HCEC 1CT (cell line): Measurements from ENCODE around the gene TMEM114.
"Not testable (repeated sequence)": the region's sequence is repeated elsewhere in the genome, so short reads cannot be mapped to it uniquely, and the experiment has no call there.

Experiments used
- DNase-seq: peaks from one replicate; pipeline ENCODE4 v3.0.0-alpha.2; 2017

The TMEM114 gene

GRCh38 chr16:8572919-8573724, 17.2 kb downstream of the TMEM114 start:
- peak; percentile 68 for DNase-seq

GRCh38 chr16:8572063-8572918, 18.0 kb downstream of the TMEM114 start:
- no peak for DNase-seq

DNA sequence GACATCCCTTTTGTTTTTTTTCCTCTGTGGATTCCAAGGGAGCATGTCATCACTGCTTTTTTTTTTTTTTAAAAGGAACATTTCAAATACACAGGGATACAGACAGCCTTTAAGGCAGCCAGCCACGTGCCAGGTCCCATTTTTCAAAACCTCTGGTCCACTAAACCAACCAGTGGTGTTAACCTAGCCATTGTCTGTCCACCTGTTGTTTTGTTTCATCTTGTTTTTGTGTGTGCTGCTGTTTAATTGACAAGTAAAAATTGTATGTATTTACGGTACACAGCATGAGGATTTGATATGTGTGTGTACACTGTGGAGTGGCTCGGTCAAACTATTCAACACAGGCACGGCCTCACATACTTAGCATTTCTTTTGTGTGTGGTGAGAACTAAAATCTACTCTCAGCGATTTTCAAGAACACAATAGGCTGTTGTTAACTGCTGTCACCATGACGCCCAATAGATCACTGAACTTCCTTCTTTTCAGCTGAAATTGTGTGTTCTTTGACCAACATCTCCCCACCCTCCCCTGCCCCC, 19.2 kb downstream of the TMEM114 start:
- peak; percentile 14 for DNase-seq

DNA sequence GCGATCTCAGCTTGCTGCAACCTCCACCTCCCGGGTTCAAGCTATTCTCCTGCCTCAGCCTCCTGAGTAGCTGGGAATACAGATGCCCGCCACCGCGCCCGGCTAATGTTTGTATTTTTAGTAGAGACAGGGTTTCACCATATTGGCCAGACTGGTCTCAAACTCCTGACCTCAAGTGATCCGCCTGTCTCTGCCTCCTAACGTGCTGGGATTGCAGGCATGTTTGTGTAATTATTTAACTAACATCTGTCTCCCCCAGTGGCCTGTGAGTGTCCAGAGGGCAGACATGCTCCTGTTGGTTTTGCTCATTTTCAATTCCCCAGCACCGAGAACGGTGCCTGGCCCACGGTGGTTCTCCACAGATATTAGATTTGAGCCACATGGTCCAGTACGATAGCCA, 19.9 kb downstream of the TMEM114 start:
- not testable (repeated sequence) for DNase-seq

DNA sequence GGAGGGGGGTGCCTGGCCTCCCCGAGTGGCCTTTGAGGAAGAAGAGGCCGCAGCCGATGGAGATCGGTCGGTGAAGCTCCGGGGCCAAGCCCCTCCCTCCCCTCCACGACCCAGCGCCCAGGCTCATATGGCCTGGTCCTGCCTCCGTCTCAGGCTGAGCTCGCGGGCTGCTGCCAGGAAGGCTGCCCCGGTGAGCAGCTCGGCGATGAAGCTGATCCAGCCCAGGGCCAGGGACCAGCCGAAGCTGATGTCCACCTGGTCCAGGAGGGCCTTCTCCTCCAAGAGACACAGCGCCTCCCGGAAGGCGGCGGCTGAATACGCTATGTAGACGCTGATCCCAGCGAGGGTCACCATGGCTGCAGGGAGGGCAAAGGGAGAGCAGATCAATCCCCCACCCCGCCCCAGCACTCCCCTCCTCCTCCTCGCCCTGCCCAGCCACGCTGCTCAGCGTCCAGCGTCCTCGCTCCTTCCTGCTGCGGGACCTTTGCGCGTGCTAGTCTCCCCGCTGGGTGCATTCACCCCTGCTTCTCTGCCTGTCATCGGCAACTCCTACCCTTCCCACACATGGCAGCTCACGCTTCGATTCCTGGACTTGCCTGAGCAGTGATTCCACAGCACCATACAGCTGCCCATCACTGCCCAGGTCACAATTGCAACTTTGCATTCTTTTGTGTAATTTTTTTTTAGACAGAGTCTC, 20.5 kb downstream of the TMEM114 start:
- DNase-seq, result no peak

DNA sequence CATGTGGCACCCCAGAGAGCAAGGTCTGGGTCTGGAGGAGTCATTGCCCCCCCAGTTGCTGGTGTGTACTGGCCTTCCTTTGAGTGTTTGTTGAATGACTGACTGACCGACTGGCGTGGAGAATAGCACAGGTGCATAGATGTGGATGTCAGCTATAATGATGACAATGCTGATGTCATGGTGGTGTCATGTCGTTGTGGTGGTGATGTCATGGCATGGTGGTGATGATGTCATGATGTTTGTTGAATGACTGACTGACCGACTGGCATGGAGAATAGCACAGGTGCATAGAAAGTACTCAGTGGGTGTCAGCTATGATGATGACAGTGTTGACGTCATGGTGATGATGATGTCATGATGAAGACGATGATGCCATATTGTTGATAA, 22.1 kb downstream of the TMEM114 start:
- DNase-seq, result no peak

- peak; percentile 88 for DNase-seq
These were observed 22.7 kb downstream of the TMEM114 start for GRCh38 chr16:8567355-8568230.

- no peak for DNase-seq
These were observed 24.8 kb downstream of the TMEM114 start for GRCh38 chr16:8565498-8565897.

- no peak for DNase-seq
These were observed 25.4 kb downstream of the TMEM114 start for GRCh38 chr16:8564934-8565345.

- not testable (repeated sequence) for DNase-seq
These were observed 26.3 kb downstream of the TMEM114 start for GRCh38 chr16:8563944-8564540.

GRCh38 chr16:8561496-8561895, 28.8 kb downstream of the TMEM114 start:
- no peak for DNase-seq

- no peak for DNase-seq
These were observed 34.9 kb downstream of the TMEM114 start for GRCh38 chr16:8555400-8555799.

DNA sequence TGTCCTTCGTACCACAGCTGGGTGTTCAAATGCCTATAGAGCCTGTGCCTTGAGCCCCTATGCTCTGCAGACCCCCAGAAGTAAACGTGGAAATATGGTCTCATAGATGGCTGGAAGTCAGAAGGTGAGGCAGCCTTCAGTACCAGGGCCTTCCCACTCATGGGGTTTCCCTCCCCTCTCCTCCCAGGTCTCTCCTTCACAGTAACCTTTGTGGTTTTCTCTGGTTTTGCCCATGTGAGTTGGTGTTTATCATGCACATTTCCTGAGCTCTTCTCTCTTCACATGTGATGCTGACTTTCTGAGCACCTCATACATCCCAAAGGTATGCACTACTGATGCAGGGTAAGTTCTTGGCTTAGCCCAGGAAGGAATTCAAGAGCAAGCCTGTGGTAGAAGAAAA, 35.4 kb downstream of the TMEM114 start:
- DNase-seq, result no peak

DNA sequence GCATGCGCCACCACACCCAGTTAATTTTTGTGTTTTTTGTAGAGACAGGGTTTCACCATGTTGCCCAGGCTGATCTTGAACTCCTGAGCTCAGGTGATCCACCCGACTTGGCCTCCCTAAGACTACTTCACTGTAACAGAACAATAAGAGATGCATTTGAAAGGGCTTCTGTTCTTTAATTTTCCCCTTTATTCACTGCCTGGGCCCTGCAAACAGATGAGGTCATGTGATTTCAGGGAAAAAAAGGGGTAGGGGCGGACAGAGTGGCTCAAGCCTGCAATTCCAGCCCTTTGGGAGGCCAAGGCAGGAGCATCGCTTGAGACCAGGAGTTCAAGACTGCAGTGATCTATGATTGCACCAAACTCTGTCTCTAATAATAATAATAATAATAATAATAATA, 36.3 kb downstream of the TMEM114 start:
- no peak for DNase-seq

DNA sequence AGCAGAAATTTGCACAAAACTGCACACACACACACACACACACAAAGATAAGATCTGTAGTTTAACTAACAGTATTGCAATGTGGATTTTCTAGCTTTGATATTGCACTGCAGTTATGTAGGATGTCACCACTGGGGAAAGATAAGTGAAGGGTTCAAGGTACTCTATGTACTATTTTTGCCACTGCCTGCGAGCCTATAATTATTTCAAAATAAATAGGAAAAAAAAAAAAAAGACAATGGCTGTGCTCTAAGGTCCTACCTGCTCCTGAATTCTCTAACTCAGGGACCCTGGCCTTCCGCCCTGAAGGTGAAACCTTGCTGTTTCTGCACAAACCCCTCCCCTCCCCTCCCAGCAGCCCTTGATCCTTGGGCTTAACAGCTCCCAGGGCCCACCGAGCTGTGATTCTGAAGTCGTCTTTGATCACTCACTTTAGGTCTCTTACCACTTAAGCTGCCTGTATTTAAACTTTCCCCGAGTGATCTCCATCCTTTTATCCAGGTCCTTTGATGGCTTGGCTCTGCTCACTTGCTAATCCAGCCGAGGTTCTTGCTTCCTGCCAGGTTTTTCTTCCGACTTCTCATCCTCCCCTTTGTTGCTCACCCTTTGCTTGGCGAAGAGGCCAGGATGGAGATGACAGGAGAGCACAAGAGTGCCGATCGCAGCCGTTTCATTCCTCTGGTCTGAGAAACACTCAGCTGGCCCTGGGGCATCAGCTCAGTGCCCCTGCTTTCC, 37.7 kb downstream of the TMEM114 start:
- DNase-seq, result no peak

GRCh38 chr16:8551388-8552332, 38.7 kb downstream of the TMEM114 start:
- DNase-seq, result no peak

GRCh38 chr16:8550728-8551387, 39.5 kb downstream of the TMEM114 start:
- DNase-seq, result no peak

- DNase-seq, result no peak
These were observed 40.4 kb downstream of the TMEM114 start for GRCh38 chr16:8549843-8550412.

GRCh38 chr16:8548166-8548565, 42.1 kb downstream of the TMEM114 start:
- no peak for DNase-seq
